Stomach smooth muscle (tissue), 2 donors: Measurements from ENCODE around the gene SSR3.

Experiments
- H3K27ac ChIP-seq: one replicate; pipeline ENCODE4 v1.7.0; 2013; ENCODE audit warnings: mild to moderate bottlenecking, low read length, inconsistent platforms
- H3K27me3 ChIP-seq, 2 donors: one replicate each; pipeline ENCODE4 v1.7.0; 2013; ENCODE audit warnings: low read length in 2 of 2; ENCODE audit not compliant: insufficient read depth in 2 of 2, control insufficient read depth in 1 of 2
- H3K36me3 ChIP-seq, 2 donors: one replicate each; pipeline ENCODE4 v1.7.0; 2013; ENCODE audit warnings: low read length in 2 of 2; ENCODE audit not compliant: control insufficient read depth in 2 of 2, insufficient read depth in 2 of 2
- H3K4me1 ChIP-seq: one replicate; pipeline ENCODE4 v1.7.0; 2013; ENCODE audit warnings: low read length; ENCODE audit not compliant: control insufficient read depth, insufficient read depth
- H3K4me3 ChIP-seq, 2 donors: one replicate each; pipeline ENCODE4 v1.7.0; 2013; ENCODE audit warnings: low read length in 2 of 2
- H3K9ac ChIP-seq, 2 donors: one replicate each; pipeline ENCODE4 v1.7.0; 2013; ENCODE audit warnings: low read length in 2 of 2, mild to moderate bottlenecking in 1 of 2
- H3K9me3 ChIP-seq, 2 donors: one replicate each; pipeline ENCODE4 v1.7.0; 2013; ENCODE audit warnings: low read length in 2 of 2; ENCODE audit not compliant: control insufficient read depth in 2 of 2
- donor health status: healthy.
- donor health status: Pancreatic carcinoma.

Gene SSR3

GRCh38 chr3:156516284-156516683, 38.6 kb downstream of the SSR3 start:
- Histone ChIP-seq H3K27me3 (no peaks in the 10 kb centered on the region), H3K4me1 (no peaks in the 10 kb centered on the region), H3K27ac (no peak overlapping the region), H3K36me3 (no peaks in the 10 kb centered on the region), H3K4me3 (no peak overlapping the region), H3K9me3 (no peaks in the 10 kb centered on the region), H3K9ac (no peak overlapping the region)

- Histone ChIP-seq H3K9ac (no peak overlapping the region), H3K9me3 (no peaks in the 10 kb centered on the region), H3K27me3 (no peaks in the 10 kb centered on the region), H3K4me3 (no peak overlapping the region), H3K27ac (no peak overlapping the region), H3K4me1 (no peaks in the 10 kb centered on the region), H3K36me3 (no peaks in the 10 kb centered on the region)
Observed at GRCh38 chr3:156513619-156514018, 41.3 kb downstream of the SSR3 start.

GRCh38 chr3:156511987-156512677, 42.8 kb downstream of the SSR3 start:
- H3K36me3 ChIP-seq: no peaks in the 10 kb centered on the region
- no peaks in the 10 kb centered on the region for H3K4me1 ChIP-seq
- no peaks in the 10 kb centered on the region for H3K9me3 ChIP-seq
- no peak overlapping the region for H3K4me3 ChIP-seq
- H3K9ac ChIP-seq: no peak overlapping the region
- no peaks in the 10 kb centered on the region for H3K27me3 ChIP-seq
- H3K27ac ChIP-seq: no peak overlapping the region

- Histone ChIP-seq H3K9me3 (no peaks in the 10 kb centered on the region), H3K9ac (no peak overlapping the region), H3K27ac (no peak overlapping the region)
Observed at GRCh38 chr3:156509189-156510174, 45.4 kb downstream of the SSR3 start.

GRCh38 chr3:156507285-156507684, 47.6 kb downstream of the SSR3 start:
- no peaks in the 10 kb centered on the region for H3K36me3 ChIP-seq
- no peak overlapping the region for H3K27ac ChIP-seq
- H3K4me3 ChIP-seq: no peak overlapping the region
- no peaks in the 10 kb centered on the region for H3K4me1 ChIP-seq
- no peak overlapping the region for H3K9ac ChIP-seq
- no peaks in the 10 kb centered on the region for H3K27me3 ChIP-seq
- H3K9me3 ChIP-seq: no peaks in the 10 kb centered on the region

More at GRCh38 chr3:156509189-156510174, 45.4 kb downstream of the SSR3 start:
- Histone ChIP-seq H3K36me3 (no peaks in the 10 kb centered on the region), H3K4me3 (no peak overlapping the region), H3K4me1 (no peaks in the 10 kb centered on the region), H3K27me3 (no peaks in the 10 kb centered on the region)

- H3K27me3 ChIP-seq: no peaks in the 10 kb centered on the region
- H3K9me3 ChIP-seq: no peaks in the 10 kb centered on the region
- H3K27ac ChIP-seq: no peak overlapping the region
- H3K4me1 ChIP-seq: peaks cover 4% of the 10 kb centered on the region
- H3K36me3 ChIP-seq: no peaks in the 10 kb centered on the region
- H3K4me3 ChIP-seq: no peak overlapping the region
- no peak overlapping the region for H3K9ac ChIP-seq
Observed at GRCh38 chr3:156498307-156498706, 56.6 kb downstream of the SSR3 start.

- H3K9me3 ChIP-seq: no peaks in the 10 kb centered on the region
- no peak overlapping the region for H3K9ac ChIP-seq
- H3K27ac ChIP-seq: no peak overlapping the region
- no peak overlapping the region for H3K4me3 ChIP-seq
- H3K36me3 ChIP-seq: no peaks in the 10 kb centered on the region
- H3K4me1 ChIP-seq: peaks cover 7% of the 10 kb centered on the region
- no peaks in the 10 kb centered on the region for H3K27me3 ChIP-seq
Observed at GRCh38 chr3:156497326-156497725, 57.6 kb downstream of the SSR3 start.

- H3K4me1 ChIP-seq: peaks cover 10% of the 10 kb centered on the region
- H3K9me3 ChIP-seq: no peaks in the 10 kb centered on the region
- no peaks in the 10 kb centered on the region for H3K27me3 ChIP-seq
- H3K27ac ChIP-seq: no peak overlapping the region
- H3K36me3 ChIP-seq: no peaks in the 10 kb centered on the region
- no peak overlapping the region for H3K4me3 ChIP-seq
- no peak overlapping the region for H3K9ac ChIP-seq
Observed at GRCh38 chr3:156495816-156496215, 59.1 kb downstream of the SSR3 start.

- Histone ChIP-seq H3K27ac (no peak overlapping the region), H3K4me3 (no peak overlapping the region), H3K9ac (no peak overlapping the region), H3K4me1 (peaks cover 14% of the 10 kb centered on the region), H3K36me3 (no peaks in the 10 kb centered on the region), H3K27me3 (no peaks in the 10 kb centered on the region), H3K9me3 (no peaks in the 10 kb centered on the region)
Observed at GRCh38 chr3:156493887-156494286, 61.0 kb downstream of the SSR3 start.

GRCh38 chr3:156492801-156493261, 62.1 kb downstream of the SSR3 start:
- peak overlapping the region; percentile 90 for H3K27ac ChIP-seq
- H3K4me3 ChIP-seq: peak overlapping the region in 1 of 2 donors; percentile 3
- no peaks in the 10 kb centered on the region for H3K36me3 ChIP-seq
- H3K9me3 ChIP-seq: no peaks in the 10 kb centered on the region
- H3K4me1 ChIP-seq: peaks cover 14% of the 10 kb centered on the region
- H3K27me3 ChIP-seq: no peaks in the 10 kb centered on the region
- no peak overlapping the region for H3K9ac ChIP-seq
